Right ventricle myocardium inferior (tissue), 1 donor: ENCODE data around the gene MDM4. TPM values are rescaled to one million over a fixed set of nuclear protein-coding genes. Genes with fewer than 3 reads are reported as not detected.
"Not testable (repeated sequence)": the region's sequence is repeated elsewhere in the genome, so short reads cannot be mapped to it uniquely, and the experiment has no call there.

Source experiments
- ATAC-seq: fragments of 200-7000 bp; cut with Tn5 transposase; one replicate; pipeline ENCODE4 v1.9.1; 2020; ENCODE audit warnings: mild to moderate bottlenecking, moderate library complexity
- DNase-seq: peaks from one replicate; pipeline ENCODE4 v3.0.0; 2021; ENCODE audit errors: missing footprints
- intact Hi-C: fragments of 100-400 bp; cut with DNase I; formaldehyde crosslinking; loops from one replicate; pipeline ENCODE4 v1.11.0; 2022
- total RNA-seq: library from RNA; stranded (reverse); fragmentation: NEBNext Ultra II Directional; extraction: Animal tissue kit (Norgen Biotek cat#: 25700); gene quantifications from one replicate; pipeline ENCODE4 v1.2.1, GENCODE V29; 2021
- donor health status: DM: no; HTN: yes; CAD: no; lungs with severe emphysema.

MDM4 gene
- total RNA-seq, 1 donor from 2014 or later: 28.6 TPM

GRCh38 chr1:204544321-204544720 lies 28.1 kb downstream of the MDM4 start:
- intact Hi-C loops: no loop called here
- DNase-seq (no peak), ATAC-seq (no peak)

GRCh38 chr1:204545202-204545601 lies 29.0 kb downstream of the MDM4 start:
- intact Hi-C loops: no loop called here
- ATAC-seq: no peak
- DNase-seq: no peak

DNA sequence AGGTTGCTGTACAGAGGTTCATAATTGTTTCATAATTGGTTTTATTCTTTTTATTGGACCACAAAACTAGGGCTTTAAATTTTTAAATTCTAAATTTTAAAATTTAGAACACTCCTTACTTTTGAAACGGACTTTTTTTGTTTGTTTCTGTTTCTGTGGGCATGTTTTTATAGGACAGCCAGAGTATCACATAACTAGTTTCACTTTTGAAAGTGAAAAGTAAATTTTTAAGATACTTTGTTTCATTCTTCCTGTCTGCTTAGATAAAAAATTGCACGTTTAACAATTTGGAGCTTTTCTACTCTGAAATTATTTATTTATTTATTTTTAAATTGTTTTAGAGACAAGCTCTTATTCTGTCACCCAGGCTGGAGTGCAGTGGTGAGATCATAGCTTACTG lies 29.7 kb downstream of the MDM4 start:
- DNase-seq (no peak), ATAC-seq (no peak)
- intact Hi-C loops: no loop called here

DNA sequence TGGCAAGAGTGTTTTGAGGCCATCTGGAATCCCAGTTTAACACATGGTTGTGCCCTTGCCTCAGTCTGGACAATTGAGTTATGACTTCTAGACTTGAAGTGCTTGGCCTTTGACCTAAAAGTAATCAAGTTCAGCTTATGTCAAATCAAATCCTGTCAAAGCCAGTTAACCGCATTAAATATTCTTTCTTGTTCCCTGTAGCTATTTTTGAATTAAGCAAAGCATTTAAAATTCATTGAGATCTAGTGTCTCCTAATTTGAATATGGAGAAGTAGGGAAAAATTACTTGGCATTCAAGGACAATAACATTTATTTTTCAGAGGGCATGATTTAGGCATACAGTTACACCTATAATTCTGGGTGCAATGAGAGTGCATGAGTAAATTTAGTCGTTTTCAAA lies 32.1 kb downstream of the MDM4 start:
- ATAC-seq (no peak), DNase-seq (no peak)
- intact Hi-C loops: no loop called here

DNA sequence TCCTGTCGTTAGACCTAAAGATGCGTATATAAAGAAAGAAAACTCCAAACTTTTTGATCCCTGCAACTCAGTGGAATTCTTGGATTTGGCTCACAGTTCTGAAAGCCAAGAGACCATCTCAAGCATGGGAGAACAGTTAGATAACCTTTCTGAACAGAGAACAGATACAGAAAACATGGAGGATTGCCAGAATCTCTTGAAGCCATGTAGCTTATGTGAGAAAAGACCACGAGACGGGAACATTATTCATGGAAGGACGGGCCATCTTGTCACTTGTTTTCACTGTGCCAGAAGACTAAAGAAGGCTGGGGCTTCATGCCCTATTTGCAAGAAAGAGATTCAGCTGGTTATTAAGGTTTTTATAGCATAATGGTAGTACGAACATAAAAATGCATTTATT lies 33.1 kb downstream of the MDM4 start:
- intact Hi-C loops: no loop called here
- ATAC-seq (no peak), DNase-seq (no peak)

- intact Hi-C loops: no loop called here
- ATAC-seq (no peak), DNase-seq (no peak)
These were observed 34.7 kb downstream of the MDM4 start for GRCh38 chr1:204550926-204551325.

GRCh38 chr1:204556458-204557052 lies 40.3 kb downstream of the MDM4 start:
- DNase-seq: no peak
- intact Hi-C loops: no loop called here

DNA sequence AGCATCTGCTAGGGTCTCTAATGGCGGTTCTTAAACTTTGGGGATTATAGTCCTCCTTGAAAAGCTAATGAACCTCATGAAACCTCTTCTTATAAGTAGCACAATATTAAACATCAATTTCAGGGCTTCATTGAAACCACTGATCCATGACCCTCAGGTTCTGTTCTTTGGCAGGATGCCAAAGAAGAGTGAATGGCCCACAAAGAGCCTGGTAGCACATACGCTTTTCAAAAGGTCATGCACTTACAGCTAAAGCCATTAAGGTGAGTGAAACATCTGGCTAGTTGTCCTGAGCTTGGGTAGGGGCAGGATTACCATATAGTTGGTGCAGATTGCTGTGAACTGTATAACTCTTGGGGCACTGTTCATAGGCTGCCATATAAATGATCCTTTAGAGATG lies 42.3 kb downstream of the MDM4 start:
- intact Hi-C loops: no loop called here
- DNase-seq (no peak), ATAC-seq (no peak)

More at GRCh38 chr1:204556458-204557052, 40.3 kb downstream of the MDM4 start:
- no peak for ATAC-seq

GRCh38 chr1:204560002-204560401 lies 43.8 kb downstream of the MDM4 start:
- intact Hi-C loops, DNase-seq, ATAC-seq: not testable (repeated sequence)

DNA sequence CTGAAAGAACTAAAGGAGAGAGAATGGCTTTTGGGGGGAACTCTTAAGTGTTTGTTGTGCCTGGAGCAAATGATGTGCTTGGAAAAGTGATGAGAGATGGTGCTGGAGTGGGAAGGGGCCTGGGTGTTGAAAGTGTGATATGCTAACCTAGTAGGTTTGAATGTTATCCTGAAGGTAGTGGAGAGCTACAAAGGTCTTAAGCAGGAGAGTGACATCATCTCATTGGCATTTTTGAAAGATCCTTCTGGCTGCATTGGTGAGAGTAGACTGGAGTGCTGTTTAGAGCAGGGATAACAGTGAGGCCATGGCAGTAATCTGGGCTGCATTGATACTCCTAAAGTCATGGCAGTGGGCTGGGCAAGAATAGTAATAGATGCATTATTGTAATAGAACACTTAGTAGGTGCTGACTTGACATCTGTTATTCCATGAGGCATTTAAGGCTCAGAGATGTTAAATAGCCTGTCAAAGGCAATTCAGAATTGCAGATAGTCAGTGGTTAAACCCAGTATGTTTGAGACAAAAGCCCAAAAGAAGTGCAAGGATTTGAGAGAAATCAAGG lies 44.5 kb downstream of the MDM4 start:
- ATAC-seq (no peak), DNase-seq (no peak)
- intact Hi-C loops: no loop called here

GRCh38 chr1:204562075-204562990 lies 46.1 kb downstream of the MDM4 start:
- DNase-seq (no peak), ATAC-seq (no peak)
- intact Hi-C loops: no loop called here

DNA sequence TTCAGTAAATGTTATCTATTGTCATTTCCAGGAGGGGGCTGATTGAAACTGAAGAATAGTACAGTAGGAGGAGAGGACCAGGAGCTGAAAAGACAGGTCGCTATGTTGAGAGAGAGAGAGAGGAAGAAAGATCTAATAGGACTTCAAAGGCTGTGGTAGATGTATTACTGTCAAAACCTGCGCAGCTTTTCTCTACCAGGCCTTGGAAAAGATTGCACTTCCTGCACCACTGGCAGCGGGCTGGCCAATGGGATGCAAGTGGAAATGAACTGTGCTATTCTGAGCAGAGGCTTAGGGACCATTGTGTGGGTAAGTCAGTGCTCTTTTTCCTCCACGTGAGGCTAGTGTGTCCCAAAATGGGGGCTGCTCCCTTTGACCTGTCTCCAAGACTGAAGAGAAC lies 47.1 kb downstream of the MDM4 start:
- ATAC-seq (no peak), DNase-seq (no peak)
- intact Hi-C loops: no loop called here

DNA sequence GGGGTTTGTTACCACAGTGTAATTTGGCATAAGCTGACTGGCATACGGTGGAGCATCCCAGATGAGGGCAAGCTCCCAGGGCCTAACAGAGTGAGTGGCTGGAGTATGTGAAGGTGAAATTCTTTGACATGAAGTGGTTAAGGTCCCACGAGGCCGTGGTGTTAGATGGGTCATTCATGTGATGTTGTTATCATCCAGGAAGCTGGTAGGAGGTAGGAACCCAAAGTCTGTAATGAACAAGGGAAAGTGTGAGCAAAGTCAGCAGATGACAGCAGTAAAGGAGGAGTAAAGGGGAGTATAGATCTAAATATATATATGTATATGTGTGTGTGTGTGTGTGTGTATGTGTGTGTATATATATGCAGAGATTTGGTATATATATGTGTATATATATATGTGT lies 47.6 kb downstream of the MDM4 start:
- intact Hi-C loops: no loop called here
- ATAC-seq (no peak), DNase-seq (no peak)

DNA sequence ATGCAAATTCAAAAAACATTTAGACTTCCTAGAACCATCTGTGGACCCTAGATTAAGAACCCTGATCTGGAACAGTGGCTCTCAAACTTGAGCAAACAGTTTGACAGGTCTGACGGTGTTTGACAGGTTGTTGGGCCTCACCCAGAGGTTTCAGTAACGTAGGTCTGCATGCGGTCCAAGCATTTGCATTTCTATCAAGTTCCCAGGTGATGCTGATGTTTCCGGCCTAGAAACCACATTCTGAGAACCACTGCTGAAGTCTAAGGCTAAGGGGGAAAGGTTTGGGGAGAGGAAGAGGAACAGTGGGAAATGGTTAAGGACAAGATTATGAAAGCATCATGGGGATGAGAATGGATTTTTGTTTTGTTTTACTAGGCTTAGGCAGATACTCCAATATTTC lies 48.6 kb downstream of the MDM4 start:
- intact Hi-C loops: loop anchor here (1.0 kb wide), 1 partner anchor 242 kb away; no protein-coding TSS in a partner anchor
- ATAC-seq: no peak
- DNase-seq: no peak

GRCh38 chr1:204565617-204566582 lies 49.7 kb downstream of the MDM4 start:
- intact Hi-C loops: loop anchor here (1.0 to 2.0 kb wide), 2 partner anchors 197 to 241 kb away; no protein-coding TSS in a partner anchor
- DNase-seq (no peak), ATAC-seq (peak; percentile 82)

DNA sequence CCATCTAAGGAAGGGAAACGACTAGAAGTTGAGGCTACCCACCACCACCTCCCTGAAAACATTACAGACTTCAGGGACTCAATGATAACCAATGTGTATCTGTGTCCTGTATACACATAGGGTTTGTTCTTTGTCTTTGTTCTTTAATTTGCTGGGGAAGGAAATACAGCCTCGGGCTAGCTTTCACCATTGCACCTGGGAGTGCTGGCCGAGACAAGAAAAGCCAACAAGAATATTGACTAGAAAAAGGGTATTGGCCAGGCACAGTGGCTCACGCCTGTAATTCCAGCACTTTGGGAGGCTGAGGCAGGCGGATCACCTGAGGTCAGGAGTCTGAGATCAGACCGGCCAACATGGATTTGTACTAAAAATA lies 50.4 kb downstream of the MDM4 start:
- DNase-seq (no peak), ATAC-seq (no peak)
- intact Hi-C loops: loop anchor here (2.0 kb wide), 1 partner anchor 196 kb away; no protein-coding TSS in a partner anchor

- intact Hi-C loops: loop anchor here (2.0 kb wide), 1 partner anchor 196 kb away; no protein-coding TSS in a partner anchor
- no peak for ATAC-seq
- no peak for DNase-seq
These were observed 50.9 kb downstream of the MDM4 start for GRCh38 chr1:204567071-204567470.

GRCh38 chr1:204568576-204569315 lies 52.5 kb downstream of the MDM4 start:
- intact Hi-C loops: no loop called here
- ATAC-seq (no peak), DNase-seq (no peak)
